Tibial artery (tissue), 4 donors: ENCODE measurements around the gene PNRC1.

ENCODE experiments used
- DNase-seq, 2 donors: peaks; one replicate each; pipeline ENCODE4 v3.0.0-alpha.2; 2019
- H3K27ac ChIP-seq, 2 donors: fragments of 200-600 bp; sonication (generic) in 1 of 2; 1 replicate in 1 of 2; 2 replicates in 1 of 2; pipeline ENCODE4 v1.5.1; 2018 to 2019; ENCODE audit warnings: mild to moderate bottlenecking in 1 of 2
- H3K27me3 ChIP-seq, 2 donors: fragments of 200-600 bp; sonication (generic) in 1 of 2; one replicate each; pipeline versions ENCODE4 v1.5.1 to v1.6.0; 2016 to 2019
- H3K36me3 ChIP-seq, 3 donors: fragments of 200-600 bp; sonication (generic) in 2 of 3; one replicate each; pipeline ENCODE4 v1.5.1; 2016 to 2019; ENCODE audit warnings: mild to moderate bottlenecking in 2 of 3
- H3K4me1 ChIP-seq, 4 donors: fragments of 200-600 bp; sonication (generic) in 2 of 4; 1 replicate in 3 of 4; 2 replicates in 1 of 4; pipeline ENCODE4 v1.5.1; 2016 to 2019
- H3K4me3 ChIP-seq, 2 donors: fragments of 200-600 bp; sonication (generic) in 1 of 2; 1 replicate in 1 of 2; 2 replicates in 1 of 2; pipeline ENCODE4 v1.5.1; 2018 to 2019; ENCODE audit warnings: mild to moderate bottlenecking in 2 of 2
- H3K9me3 ChIP-seq, 3 donors: fragments of 200-600 bp; sonication (generic) in 1 of 3; one replicate each; pipeline ENCODE4 v1.5.1; 2016 to 2019
- intact Hi-C: fragments of 100-400 bp; cut with DNase I; formaldehyde crosslinking; loops from one replicate; pipeline ENCODE4 v1.15.0; 2023; ENCODE audit warnings: low total_unique reads
- TF ChIP-seq, protein P1 (sequence below), 2 experiments: fragments of 200-600 bp in 1 of 2; fragments of 450-650 bp in 1 of 2; IDR thresholded peaks; one replicate each; pipeline ENCODE4 v1.5.1; 2017 to 2019; ENCODE audit warnings: antibody characterized with exemption in 2 of 2, mild to moderate bottlenecking in 1 of 2, moderate library complexity in 1 of 2

PNRC1 gene

DNA sequence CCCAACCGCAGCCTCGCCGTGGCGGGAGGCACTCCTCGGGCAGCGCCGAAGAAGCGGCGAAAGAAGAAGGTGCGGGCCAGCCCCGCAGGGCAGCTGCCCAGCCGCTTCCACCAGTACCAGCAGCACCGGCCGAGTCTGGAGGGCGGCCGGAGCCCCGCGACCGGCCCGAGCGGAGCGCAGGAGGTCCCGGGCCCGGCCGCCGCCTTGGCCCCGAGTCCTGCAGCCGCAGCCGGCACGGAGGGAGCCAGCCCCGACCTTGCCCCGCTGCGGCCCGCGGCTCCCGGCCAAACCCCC, 525 bp downstream of the PNRC1 start:
- Histone ChIP-seq H3K27me3 (no peaks in the 10 kb centered on the region), H3K27ac (peak overlapping the region; percentile 99 to 100), H3K36me3 (peaks cover 26 to 37% (median 31%) of the 10 kb centered on the region in 3 donors), H3K4me3 (peak overlapping the region; percentile 90 to 99), H3K4me1 (peaks cover 0 to 38% (median 24%) of the 10 kb centered on the region in 4 donors), H3K9me3 (no peaks in the 10 kb centered on the region)
- intact Hi-C loops: loop anchor here (2.0 to 5.0 kb wide), 3 partner anchors 46 to 99 kb away; no protein-coding TSS in a partner anchor
- DNase-seq: no peak
- TF ChIP-seq, protein P1, sequence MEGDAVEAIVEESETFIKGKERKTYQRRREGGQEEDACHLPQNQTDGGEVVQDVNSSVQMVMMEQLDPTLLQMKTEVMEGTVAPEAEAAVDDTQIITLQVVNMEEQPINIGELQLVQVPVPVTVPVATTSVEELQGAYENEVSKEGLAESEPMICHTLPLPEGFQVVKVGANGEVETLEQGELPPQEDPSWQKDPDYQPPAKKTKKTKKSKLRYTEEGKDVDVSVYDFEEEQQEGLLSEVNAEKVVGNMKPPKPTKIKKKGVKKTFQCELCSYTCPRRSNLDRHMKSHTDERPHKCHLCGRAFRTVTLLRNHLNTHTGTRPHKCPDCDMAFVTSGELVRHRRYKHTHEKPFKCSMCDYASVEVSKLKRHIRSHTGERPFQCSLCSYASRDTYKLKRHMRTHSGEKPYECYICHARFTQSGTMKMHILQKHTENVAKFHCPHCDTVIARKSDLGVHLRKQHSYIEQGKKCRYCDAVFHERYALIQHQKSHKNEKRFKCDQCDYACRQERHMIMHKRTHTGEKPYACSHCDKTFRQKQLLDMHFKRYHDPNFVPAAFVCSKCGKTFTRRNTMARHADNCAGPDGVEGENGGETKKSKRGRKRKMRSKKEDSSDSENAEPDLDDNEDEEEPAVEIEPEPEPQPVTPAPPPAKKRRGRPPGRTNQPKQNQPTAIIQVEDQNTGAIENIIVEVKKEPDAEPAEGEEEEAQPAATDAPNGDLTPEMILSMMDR (IDR thresholded peaks at IDR 0.05): no peak

DNA sequence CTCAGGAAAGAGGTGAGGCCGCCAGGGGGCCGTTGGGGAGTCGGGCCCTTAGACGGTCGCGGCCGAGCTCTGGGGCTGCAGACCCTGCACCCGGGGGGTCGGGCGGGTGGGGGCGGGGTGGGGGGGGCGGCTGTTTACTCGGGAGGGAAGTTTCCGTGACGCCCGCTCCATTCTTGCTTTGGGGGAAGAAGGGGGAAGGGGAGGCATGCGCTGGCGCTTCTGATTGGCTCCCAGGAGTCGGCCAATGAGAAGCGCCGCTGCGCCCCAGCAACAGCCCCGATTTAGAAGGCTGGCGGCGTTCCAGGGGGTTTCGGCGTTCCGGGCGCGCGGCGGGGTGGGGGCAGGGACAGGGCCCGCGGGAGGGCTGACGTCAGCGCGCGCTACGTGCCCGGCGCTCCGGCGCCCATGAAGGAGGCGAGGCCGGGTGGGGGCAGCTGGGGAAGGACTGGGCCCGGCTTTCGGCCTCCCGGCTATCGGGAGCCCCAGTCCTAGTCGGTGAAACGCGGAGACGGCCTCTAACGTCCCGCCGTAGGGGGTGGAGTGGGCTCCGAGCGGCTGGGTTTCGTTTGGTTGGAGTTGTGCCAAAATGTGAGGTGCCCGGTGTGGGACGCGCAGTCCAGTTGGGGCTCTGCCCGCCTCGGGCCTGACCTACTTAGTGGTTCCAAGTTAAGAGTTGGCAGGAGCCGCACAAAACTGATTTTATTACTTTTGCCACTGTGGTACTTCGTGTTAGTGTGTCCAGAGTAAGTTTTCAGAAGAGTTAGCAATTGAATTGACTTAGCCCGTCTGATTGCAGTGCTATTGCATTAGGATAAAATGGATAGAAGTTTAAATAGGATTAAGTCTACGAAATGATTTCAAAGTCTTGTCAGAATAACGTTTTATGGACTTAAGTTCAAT, 1.1 kb downstream of the PNRC1 start:
- peak overlapping the region; percentile 90 to 99 for H3K4me3 ChIP-seq
- no peaks in the 10 kb centered on the region for H3K27me3 ChIP-seq
- H3K9me3 ChIP-seq: no peaks in the 10 kb centered on the region
- intact Hi-C loops: loop anchor here (2.0 to 5.0 kb wide), 3 partner anchors 47 to 99 kb away; no protein-coding TSS in a partner anchor
- H3K4me1 ChIP-seq: peaks cover 0 to 42% (median 26%) of the 10 kb centered on the region in 4 donors
- H3K36me3 ChIP-seq: peaks cover 27 to 39% (median 34%) of the 10 kb centered on the region in 3 donors
- H3K27ac ChIP-seq: peak overlapping the region; percentile 99 to 100
- TF ChIP-seq, protein P1 (IDR thresholded peaks at IDR 0.05): no peak
- peak; percentile 99 to 100 for DNase-seq

DNA sequence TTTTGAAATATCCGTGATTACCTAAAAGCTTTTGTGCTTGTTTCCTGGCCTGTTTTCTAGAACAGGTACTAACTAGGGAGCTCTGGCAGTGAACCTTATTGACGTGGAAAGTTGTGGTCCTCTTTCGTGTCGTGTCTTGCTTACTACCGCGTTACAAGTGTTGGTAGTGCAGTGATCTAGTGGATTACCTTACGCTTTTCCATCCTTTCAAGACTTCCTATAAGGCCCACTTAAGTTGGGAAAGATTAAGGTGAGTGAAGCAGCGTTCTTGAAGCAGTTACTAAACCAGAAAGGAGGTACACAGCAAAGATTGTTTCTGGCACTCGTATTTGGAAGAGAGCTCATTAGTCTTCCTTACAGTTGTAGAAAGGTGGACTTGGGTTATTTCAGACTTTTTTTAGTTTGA, 1.9 kb downstream of the PNRC1 start:
- no peak for DNase-seq
- H3K9me3 ChIP-seq: no peaks in the 10 kb centered on the region
- H3K4me3 ChIP-seq: peak overlapping the region; percentile 90 to 99
- TF ChIP-seq, protein P1 (IDR thresholded peaks at IDR 0.05): no peak
- peak overlapping the region; percentile 99 to 100 for H3K27ac ChIP-seq
- H3K27me3 ChIP-seq: no peaks in the 10 kb centered on the region
- intact Hi-C loops: loop anchor here (5.0 kb wide), 2 partner anchors 60 to 100 kb away; no protein-coding TSS in a partner anchor
- peaks cover 0 to 50% (median 30%) of the 10 kb centered on the region in 4 donors for H3K4me1 ChIP-seq
- peaks cover 27 to 39% (median 34%) of the 10 kb centered on the region in 3 donors for H3K36me3 ChIP-seq

DNA sequence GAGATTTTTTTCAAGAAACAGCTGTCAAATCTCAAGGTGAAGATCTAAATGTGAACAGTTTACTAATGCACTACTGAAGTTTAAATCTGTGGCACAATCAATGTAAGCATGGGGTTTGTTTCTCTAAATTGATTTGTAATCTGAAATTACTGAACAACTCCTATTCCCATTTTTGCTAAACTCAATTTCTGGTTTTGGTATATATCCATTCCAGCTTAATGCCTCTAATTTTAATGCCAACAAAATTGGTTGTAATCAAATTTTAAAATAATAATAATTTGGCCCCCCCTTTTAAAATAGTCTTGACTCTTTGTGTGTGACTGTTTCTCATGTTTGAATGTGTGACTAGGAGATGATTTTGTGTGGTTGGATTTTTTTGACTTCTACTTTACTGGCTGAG, 4.0 kb downstream of the PNRC1 start:
- TF ChIP-seq, protein P1 (IDR thresholded peaks at IDR 0.05): no peak
- Histone ChIP-seq H3K27ac (peak overlapping the region in 1 of 2 donors; percentile 99), H3K27me3 (no peaks in the 10 kb centered on the region), H3K9me3 (no peaks in the 10 kb centered on the region), H3K4me3 (peak overlapping the region in 1 of 2 donors; percentile 99), H3K4me1 (peaks cover 0 to 61% (median 28%) of the 10 kb centered on the region in 4 donors), H3K36me3 (peaks cover 27 to 39% (median 34%) of the 10 kb centered on the region in 3 donors)
- DNase-seq: no peak
- intact Hi-C loops: loop anchor here (5.0 kb wide), 2 partner anchors 62 to 102 kb away; no protein-coding TSS in a partner anchor

DNA sequence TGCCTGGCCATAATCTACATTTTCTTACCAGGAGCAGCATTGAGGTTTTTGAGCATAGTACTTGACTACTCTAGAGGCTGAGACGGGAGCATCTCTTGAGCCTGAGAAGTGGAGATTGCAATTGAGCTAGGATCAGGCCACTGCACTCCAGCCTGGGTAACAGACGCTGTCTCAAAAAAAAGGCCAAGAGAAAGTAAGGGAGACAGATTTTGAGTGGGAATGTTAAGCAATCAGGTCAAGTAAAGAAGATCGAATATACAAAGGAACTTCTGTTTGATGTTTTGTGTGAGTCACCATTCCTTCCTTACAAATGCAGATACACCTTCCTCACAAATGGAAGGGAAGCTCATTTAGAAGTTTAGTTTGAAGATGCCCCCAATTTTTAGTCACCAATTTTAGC, 4.4 kb downstream of the PNRC1 start:
- Histone ChIP-seq H3K4me3 (peak overlapping the region in 1 of 2 donors; percentile 5), H3K27me3 (no peaks in the 10 kb centered on the region), H3K36me3 (peaks cover 27 to 39% (median 34%) of the 10 kb centered on the region in 3 donors), H3K4me1 (peaks cover 0 to 61% (median 28%) of the 10 kb centered on the region in 4 donors), H3K27ac (peak overlapping the region in 1 of 2 donors; percentile 99), H3K9me3 (no peaks in the 10 kb centered on the region)
- TF ChIP-seq, protein P1 (IDR thresholded peaks at IDR 0.05): no peak
- no peak for DNase-seq
- intact Hi-C loops: loop anchor here (5.0 kb wide), 2 partner anchors 63 to 103 kb away; no protein-coding TSS in a partner anchor
